Stimulated activated CD8-positive, alpha-beta memory T cell treated with anti-CD3 and anti-CD28 coated beads, Interleukin-4, amount 100 ng/mL, for 24 hours (primary cell): ENCODE results near the gene CCSAP.
A peak's percentile ranks its signal among the peaks of the same experiment; 100 is the strongest.
"Not testable (repeated sequence)": the region's sequence is repeated elsewhere in the genome, so short reads cannot be mapped to it uniquely, and the experiment has no call there.

Source experiments
- DNase-seq: peaks from one replicate; pipeline ENCODE4 v3.0.0-alpha.2; 2020; ENCODE audit warnings: low read depth

The CCSAP gene, protein sequence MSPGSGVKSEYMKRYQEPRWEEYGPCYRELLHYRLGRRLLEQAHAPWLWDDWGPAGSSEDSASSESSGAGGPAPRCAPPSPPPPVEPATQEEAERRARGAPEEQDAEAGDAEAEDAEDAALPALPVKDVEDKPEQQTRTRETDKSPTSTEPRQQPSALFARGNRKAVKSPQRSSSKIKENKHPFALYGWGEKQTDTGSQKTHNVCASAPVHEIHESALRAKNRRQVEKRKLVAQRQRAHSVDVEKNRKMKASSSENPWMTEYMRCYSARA

DNA sequence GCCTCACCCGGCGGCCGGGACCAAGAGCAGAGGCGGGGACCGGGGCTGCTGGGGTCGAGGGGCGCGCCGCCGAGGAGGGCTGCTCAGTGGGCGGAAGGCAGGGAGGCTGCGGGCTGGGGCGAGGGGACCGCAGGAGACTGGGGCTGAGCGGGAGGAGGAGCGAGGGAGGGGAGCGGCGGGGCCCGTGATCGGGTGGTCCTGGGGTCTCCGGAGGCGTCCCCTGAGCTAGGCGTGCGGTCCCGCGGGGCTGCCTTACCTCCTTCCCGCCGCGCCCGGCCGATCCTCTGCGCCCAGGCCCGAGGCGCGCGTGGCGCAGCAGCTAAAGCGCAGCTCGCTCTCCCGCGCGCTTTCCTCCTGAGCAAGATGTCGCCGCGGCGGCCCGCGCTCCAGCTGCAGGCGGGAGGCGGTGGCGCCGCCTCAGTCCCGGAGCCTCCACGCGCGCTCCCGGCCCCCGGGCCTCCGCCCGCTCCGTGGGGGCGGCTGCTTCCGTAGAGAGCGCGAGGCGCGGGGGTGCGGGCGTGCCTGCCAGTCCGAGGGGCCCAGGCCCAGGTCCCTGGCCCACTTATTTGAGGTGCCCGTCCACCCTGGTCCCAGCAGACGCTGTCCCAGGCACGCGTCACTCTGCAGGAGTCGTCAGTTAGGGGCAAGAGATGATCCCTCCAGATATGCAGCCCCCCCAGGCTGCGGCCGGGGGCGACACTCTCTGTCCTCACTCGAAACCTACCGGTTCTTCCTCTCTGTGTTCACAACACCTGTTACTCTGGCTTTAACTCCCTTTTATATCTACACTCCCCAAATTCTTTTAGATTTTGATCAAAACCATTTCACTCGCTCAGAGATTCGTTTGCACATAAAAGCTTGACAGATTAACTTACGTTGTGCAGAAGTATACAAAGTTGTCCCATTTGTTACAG is at the start of gene CCSAP:
Gene CCSAP, minus strand, starts transcription at position 392 of the 914 bp plus-strand sequence. CDS start 582 bp downstream, outside the sequence.
- DNase-seq, result peak; percentile 31

DNA sequence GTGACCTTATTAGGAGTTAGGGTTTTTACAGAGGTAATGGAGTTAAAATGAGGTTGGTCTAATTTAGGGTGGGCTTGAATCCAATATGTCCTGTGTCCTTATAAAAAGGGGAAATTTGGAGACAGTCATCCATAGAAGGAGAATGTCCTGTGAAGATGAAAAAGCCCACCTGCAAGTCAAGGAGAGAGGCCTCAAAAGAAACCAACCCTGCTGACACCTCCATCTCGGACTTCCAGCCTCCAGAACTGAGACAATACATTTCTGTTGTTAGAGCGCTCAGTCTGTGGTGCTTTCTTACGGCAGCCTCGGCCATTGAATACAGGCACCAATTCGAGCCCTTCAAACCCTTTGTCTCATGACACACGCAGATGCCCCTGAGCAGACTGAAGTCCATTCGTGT is 47.3 kb upstream of the CCSAP start:
- no peak for DNase-seq

DNA sequence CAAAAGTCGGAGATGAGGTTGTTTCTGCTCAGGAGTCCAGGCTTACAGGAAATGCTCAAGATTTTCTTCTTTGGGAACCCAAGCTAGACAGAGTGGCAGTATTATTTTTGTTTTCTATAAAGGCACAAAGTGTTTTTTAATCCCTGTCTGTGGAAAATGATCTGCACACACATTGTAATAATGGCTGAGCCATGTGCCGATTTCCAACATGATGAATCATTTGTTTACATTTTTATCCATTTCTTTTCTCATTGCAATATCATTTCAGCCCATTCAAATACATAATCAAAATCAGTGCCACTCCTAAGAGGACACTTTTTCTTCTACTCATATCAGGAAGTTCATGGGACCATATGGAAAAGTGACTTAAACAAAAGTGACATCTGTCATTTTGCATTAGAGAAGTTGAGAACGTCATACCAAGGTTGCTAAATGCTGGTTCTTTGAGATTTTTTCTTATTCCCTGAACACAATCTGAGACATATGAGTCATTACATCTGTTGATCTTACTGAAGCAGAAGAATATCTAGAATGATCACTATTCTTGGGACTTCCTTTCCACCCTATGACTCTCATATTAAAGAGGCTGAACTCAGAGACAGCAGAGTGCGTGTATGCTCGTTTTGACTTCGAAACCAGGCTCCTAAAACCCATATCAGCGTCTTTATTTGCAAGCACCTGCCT is 46.2 kb upstream of the CCSAP start:
- no peak for DNase-seq

- DNase-seq, result no peak
Measured at GRCh38 chr1:229385853-229386456, 43.1 kb upstream of the CCSAP start.

- no peak for DNase-seq
Measured at GRCh38 chr1:229384822-229385221, 42.0 kb upstream of the CCSAP start.

DNA sequence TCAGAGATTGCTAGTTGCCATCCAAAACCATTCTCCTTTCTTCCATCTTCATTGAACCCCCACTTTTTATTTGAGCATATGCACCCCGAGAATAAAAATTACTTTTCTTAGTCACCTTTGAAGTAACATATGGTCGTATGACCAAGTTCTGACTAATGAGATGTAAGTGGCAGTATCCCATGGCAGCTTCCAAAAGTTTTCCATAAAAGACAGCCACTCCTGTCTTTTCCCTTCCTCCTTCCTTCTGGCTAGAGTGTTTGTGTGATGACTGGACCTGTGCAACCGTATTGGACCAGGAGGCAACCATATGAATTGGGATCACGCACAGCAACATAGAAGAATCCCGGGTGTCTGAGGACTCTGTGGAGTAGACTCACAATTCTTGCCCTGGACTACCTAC is 41.1 kb upstream of the CCSAP start:
- DNase-seq, result no peak

GRCh38 chr1:229383188-229383587 is 40.3 kb upstream of the CCSAP start:
- DNase-seq, result no peak

DNA sequence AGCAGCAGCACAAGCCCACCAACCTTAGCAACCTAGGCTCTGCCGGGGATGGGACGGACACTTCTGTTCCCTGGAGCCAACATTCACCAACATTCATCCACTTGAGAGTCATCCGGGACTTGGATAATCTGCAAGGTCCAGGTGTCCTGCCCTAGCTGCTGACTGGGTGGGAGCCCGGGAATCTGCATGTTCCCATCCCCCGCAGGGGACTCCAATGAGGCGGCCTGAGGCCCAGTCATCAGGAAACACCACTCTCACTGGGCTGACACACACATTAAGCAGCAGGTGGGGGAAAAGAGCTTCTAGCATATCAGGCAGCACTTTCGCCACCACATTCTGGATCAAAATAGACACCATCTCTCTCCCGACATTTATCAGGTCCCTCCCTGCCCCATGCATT is 38.4 kb upstream of the CCSAP start:
- no peak for DNase-seq

DNA sequence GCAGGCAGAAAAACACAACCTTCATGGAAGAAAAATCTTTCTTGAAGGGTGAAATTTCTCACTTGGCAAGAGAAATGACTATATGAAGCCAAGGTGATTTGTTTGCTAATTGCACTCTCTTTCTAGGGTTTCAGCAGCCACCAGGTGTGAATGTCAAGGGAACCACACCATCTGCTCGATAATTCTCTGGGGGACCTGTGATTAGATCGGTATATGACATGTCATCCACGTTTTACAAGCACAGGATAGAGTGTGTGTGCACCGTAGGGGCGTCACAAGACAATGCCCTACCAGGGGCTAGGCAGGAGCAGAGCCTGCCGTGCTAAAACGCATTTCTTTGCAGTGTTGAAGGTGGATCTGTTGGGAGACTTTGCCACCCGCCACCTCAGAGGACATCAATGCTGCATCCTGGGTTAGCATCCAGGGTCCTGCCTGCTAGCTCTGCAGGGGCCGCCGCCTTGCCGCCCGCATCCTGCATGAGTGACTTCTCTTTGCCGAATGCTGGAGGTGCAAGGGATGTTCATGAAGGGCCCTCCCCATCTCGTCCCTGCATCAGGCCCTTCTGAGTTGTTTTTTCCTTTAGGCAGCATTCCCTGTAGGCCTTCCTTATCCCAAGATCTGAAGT is 37.8 kb upstream of the CCSAP start:
- no peak for DNase-seq

- DNase-seq, result no peak
Measured at GRCh38 chr1:229379846-229380245, 37.0 kb upstream of the CCSAP start.

- DNase-seq, result no peak
Measured at GRCh38 chr1:229378586-229379367, 35.9 kb upstream of the CCSAP start.

GRCh38 chr1:229378035-229378434 is 35.2 kb upstream of the CCSAP start:
- DNase-seq, result not testable (repeated sequence)

DNA sequence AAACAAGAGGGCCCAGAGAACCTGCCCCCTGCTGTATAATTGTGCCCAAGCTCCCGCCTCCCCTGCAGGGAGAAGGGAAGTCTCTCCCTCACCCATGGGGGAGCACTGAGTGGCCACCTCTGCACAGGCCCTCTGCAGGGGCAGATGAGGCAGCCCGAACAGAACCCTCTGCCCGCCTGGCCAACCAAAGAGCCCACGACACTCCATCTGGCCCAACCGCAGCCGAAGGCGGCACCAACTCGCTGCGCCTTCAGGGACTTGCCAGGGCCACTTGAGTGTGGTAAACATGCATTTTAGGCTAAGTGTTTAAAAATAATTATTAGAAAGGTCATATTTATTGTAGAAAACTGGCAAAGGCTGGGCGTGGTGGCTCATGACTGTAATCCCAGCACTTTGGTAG is 34.6 kb upstream of the CCSAP start:
- DNase-seq, result no peak

DNA sequence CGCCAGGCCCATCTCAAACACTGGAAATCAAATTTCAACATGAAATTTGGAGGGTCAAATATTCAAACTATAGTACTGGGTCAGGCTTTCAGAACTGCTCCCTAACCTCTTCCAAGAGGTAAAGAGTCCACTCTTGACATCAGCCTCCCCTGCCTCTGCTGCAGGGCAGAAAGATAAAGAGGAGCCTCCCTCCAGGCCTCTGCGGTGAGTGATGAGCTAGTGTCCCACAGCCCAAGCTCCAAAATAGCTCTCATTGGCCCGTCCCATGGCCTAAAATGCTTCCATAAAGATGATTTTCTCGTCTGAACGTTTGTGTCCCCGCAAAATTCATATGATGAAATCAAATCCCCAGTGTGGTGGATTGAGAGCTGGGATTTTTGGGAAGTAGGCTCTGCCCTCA is 33.7 kb upstream of the CCSAP start:
- DNase-seq, result no peak

DNA sequence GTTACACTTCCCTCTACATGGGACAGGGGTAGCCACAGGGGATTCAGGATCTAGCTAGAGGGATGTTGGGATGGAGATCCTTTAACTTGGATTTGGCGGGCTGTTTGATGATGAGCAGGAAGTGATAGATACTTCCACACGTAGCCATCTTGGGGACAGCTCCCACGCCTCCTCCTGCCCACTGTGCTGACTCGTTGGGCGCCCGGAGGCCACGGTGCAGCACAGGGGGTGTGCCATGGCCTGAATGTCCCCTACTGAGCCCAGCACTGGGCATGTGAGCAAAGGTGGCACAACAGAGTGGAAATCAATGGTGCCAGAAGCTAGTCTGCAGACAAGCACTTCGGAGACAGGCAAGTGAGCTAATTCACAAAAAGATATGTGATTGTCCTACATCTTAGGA is 31.6 kb upstream of the CCSAP start:
- no peak for DNase-seq

GRCh38 chr1:229373395-229373794 is 30.5 kb upstream of the CCSAP start:
- no peak for DNase-seq

DNA sequence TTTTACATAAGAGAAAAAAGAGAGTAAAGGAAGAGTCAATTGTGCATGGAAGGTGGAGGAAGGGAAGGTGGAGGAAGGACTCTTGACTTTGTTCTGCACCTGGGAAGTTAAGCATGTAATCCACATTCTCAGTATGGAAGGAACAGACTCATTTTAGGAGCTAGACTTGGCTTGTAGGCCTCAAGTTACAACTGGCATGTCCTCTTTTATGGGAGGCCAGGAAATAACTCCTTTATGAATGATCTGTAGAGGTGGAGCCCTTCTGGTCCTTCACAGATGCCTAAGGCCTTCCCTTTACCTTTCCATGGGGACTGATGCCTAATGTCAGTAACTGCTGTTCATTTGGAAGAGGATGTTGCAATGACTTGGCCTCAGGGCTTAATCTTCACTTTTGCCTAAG is 29.4 kb upstream of the CCSAP start:
- DNase-seq, result no peak

DNA sequence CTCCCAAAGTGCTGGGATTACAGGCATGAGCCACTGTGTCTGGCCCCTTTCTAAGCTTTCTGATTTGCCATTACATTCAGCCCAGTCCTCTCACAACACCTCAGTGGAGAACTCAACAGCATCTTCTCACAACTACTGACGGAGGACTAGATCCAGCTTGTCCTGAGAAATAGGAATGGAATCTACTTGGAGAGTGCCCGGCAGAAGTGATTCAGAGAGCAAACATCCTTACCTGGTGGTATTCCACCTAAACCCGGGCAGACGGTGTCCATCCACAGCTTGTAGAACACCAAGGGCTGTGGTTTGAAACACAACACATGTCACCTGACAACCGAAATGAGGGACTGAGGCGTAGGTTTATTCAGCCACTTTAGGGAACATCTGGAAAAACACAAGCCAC is 28.8 kb upstream of the CCSAP start:
- DNase-seq, result no peak

GRCh38 chr1:229370601-229371021 is 27.8 kb upstream of the CCSAP start:
- no peak for DNase-seq

DNA sequence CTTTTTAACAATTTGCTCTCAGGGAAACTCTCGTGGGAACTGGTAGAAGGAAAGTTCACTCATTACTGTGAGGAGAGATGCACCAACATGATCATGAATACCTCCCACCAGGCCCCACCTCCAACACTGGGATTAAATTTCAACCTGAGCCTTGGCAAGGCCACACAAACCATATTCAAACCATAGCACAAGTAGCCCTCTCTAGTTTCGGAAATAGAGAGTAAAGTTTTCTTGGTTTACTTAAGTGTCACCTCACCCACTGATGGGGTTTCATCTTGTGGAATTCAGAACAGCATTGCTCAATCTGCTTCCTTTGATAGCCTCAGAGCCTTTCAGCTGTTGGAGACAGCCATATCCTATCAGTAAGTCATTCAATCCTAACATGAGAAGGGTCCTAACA is 25.5 kb upstream of the CCSAP start:
- no peak for DNase-seq

DNA sequence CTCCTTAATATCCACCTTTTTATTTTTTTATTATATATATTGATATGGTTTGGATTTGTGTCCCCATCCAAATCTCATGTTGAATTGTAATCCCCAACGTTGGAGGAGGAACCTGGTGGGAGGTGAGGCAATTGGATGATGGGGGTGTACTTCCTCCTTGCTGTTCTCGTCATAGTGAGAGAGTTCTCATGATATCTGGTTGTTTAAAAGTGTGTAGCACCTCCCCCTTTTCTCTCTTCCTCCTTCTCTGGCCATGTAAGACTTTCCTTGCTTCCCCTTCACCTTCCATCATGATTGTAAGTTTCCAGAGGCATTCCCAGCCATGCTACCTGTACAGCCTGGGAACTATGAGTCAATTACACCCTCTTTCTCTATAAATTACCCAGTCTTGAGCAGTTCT is 22.7 kb upstream of the CCSAP start:
- no peak for DNase-seq
